OCI-LY3 (cell line): Measurements from ENCODE around the gene HEXIM2.

Experiments
- CTCF ChIP-seq: fragments of 200-600, 300-600 bp; sonication (generic); IDR thresholded peaks from 2 replicates; pipeline ENCODE4 v1.5.1; 2014; ENCODE audit warnings: antibody characterized with exemption, low read length, low read depth
- EZH2phosphoT487 ChIP-seq: fragments of 200-600 bp; shearing (Covaris generic); IDR thresholded peaks from 2 replicates; pipeline ENCODE4 v1.6.1; 2018; ENCODE audit warnings: antibody characterized with exemption, mixed run types, low read depth

- TF ChIP-seq EZH2phosphoT487 (no peak), CTCF (peak; percentile 100)
Observed at GRCh38 chr17:45135192-45135977, 26.3 kb upstream of the HEXIM2 start, which contains the start of gene ACBD4.
